ENCODE results near the gene OTOS. TPM values are rescaled to one million over a fixed set of nuclear protein-coding genes. Genes with fewer than 3 reads are reported as not detected.

OTOS gene
- total and polyA plus RNA-seq, 8 donors: not detected

- Histone ChIP-seq H3K27ac (no peak overlapping the region), H3K27me3 (no peaks in the 10 kb centered on the region), H3K36me3 (no peaks in the 10 kb centered on the region), H3K4me3 (no peak overlapping the region), H3K9me3 (no peaks in the 10 kb centered on the region), H3K4me1 (no peaks in the 10 kb centered on the region)
- no peak for TF ChIP-seq CTCF (IDR thresholded peaks at IDR 0.05)
- intact Hi-C loops (cut with DNase I): no loop called here
- no peak for ATAC-seq
- peak in 2 of 6 donors; percentile 9 to 45 for DNase-seq
- no peak for FAIRE-seq
- 69 to 77% methylated on average over 13 of the region's 13 CpGs for WGBS, 2 donors
Measured at GRCh38 chr2:240183875-240184590, 43.6 kb upstream of the OTOS start.

- no peak for FAIRE-seq
- 67 to 79% methylated on average over 22 of the region's 22 CpGs for WGBS, 2 donors
- intact Hi-C loops (cut with DNase I): no loop called here
- H3K27ac ChIP-seq: no peak overlapping the region
- no peaks in the 10 kb centered on the region for H3K27me3 ChIP-seq
- H3K4me1 ChIP-seq: no peaks in the 10 kb centered on the region
- no peak overlapping the region for H3K4me3 ChIP-seq
- ATAC-seq: no peak
- H3K36me3 ChIP-seq: no peaks in the 10 kb centered on the region
- H3K9me3 ChIP-seq: no peaks in the 10 kb centered on the region
- DNase-seq: no peak
- TF ChIP-seq CTCF (IDR thresholded peaks at IDR 0.05): no peak
Measured at GRCh38 chr2:240183006-240183874, 42.8 kb upstream of the OTOS start.

GRCh38 chr2:240182476-240182875 lies 42.0 kb upstream of the OTOS start:
- Histone ChIP-seq H3K4me1 (no peaks in the 10 kb centered on the region), H3K27me3 (no peaks in the 10 kb centered on the region), H3K9me3 (no peaks in the 10 kb centered on the region), H3K27ac (no peak overlapping the region), H3K36me3 (no peaks in the 10 kb centered on the region), H3K4me3 (no peak overlapping the region)
- no peak for ATAC-seq
- 67 to 77% methylated on average over 4 of the region's 4 CpGs for WGBS, 2 donors
- TF ChIP-seq CTCF (IDR thresholded peaks at IDR 0.05): no peak
- no peak for DNase-seq
- intact Hi-C loops (cut with DNase I): no loop called here
- FAIRE-seq: no peak

GRCh38 chr2:240182001-240182400 lies 41.5 kb upstream of the OTOS start:
- no peak for TF ChIP-seq CTCF (IDR thresholded peaks at IDR 0.05)

More at GRCh38 chr2:240182001-240182400, 41.5 kb upstream of the OTOS start:
- DNase-seq (no peak), ATAC-seq (no peak), FAIRE-seq (no peak)
- intact Hi-C loops (cut with DNase I): no loop called here
- Histone ChIP-seq H3K9me3 (no peaks in the 10 kb centered on the region), H3K36me3 (no peaks in the 10 kb centered on the region), H3K4me3 (no peak overlapping the region), H3K27ac (no peak overlapping the region), H3K4me1 (no peaks in the 10 kb centered on the region), H3K27me3 (no peaks in the 10 kb centered on the region)
- 85 to 86% methylated on average over 5 of the region's 5 CpGs for WGBS, 2 donors
